ENCODE data around the gene UBQLN4.

GRCh38 chr1:156102633-156103511 is 49.3 kb upstream of the UBQLN4 start:
- no peak for TF ChIP-seq CTCF (IDR thresholded peaks at IDR 0.05; ENCODE audit: extremely low read depth in 1 of 2, insufficient read depth in 1 of 2, low read depth in 1 of 2, low read length in 2 of 2)
- no peak for TF ChIP-seq EZH2 (IDR thresholded peaks at IDR 0.05; ENCODE audit: borderline replicate concordance, low read depth, low read length, severe bottlenecking)
- no peak for TF ChIP-seq POLR2A (IDR thresholded peaks at IDR 0.05; ENCODE audit: low read depth, low read length)
- TF ChIP-seq POLR2AphosphoS5 (IDR thresholded peaks at IDR 0.05; ENCODE audit: insufficient read depth, low read depth, low read length) = peak; percentile 61

Measured in endothelial cell of umbilical vein (primary cell).